Type B pancreatic cell (in vitro differentiated cells): ENCODE results near the gene RAB27B. TPM values are rescaled to one million over a fixed set of nuclear protein-coding genes. Genes with fewer than 3 reads are reported as not detected.

Experiments
- DNase-seq: peaks from one replicate; pipeline ENCODE4 v3.0.0; 2021; ENCODE audit warnings: mixed read lengths; ENCODE audit not compliant: unreplicated experiment; ENCODE audit errors: extremely low spot score
- H3K27ac Mint-ChIP-seq: 2 replicates; pipeline ENCODE4 v1.8.0; 2021; ENCODE audit warnings: mild to moderate bottlenecking, mixed read lengths
- H3K27me3 Mint-ChIP-seq: 2 replicates; pipeline ENCODE4 v1.8.0; 2021; ENCODE audit warnings: mixed read lengths
- H3K36me3 Mint-ChIP-seq: 2 replicates; pipeline ENCODE4 v1.8.0; 2021; ENCODE audit warnings: mixed read lengths
- H3K4me1 Mint-ChIP-seq: one replicate; pipeline ENCODE4 v1.8.0; 2021; ENCODE audit warnings: mixed read lengths; ENCODE audit not compliant: unreplicated experiment
- H3K4me3 Mint-ChIP-seq: 2 replicates; pipeline ENCODE4 v1.8.0; 2021; ENCODE audit warnings: mild to moderate bottlenecking, mixed read lengths
- H3K9me3 Mint-ChIP-seq: 2 replicates; pipeline ENCODE4 v1.8.0; 2021; ENCODE audit warnings: mixed read lengths
- CTCF ChIP-seq: fragments of 200-600 bp; sonication (generic); conservative IDR thresholded peaks from 2 replicates; pipeline ENCODE4 v1.5.0; 2021; ENCODE audit warnings: antibody characterized with exemption, mild to moderate bottlenecking
- total RNA-seq: library from RNA; stranded (reverse); gene quantifications from 2 replicates; pipeline ENCODE4 v1.2.1, GENCODE V29; 2021; ENCODE audit warnings: low replicate concordance

The RAB27B gene
- total RNA-seq, 1 donor from 2014 or later, result 9.4 TPM

GRCh38 chr18:54857499-54857898 lies 29.2 kb downstream of the RAB27B start:
- H3K36me3 Mint-ChIP-seq, result no peaks in the 10 kb centered on the region
- H3K4me1 Mint-ChIP-seq, result peaks cover 7% of the 10 kb centered on the region
- no peaks in the 10 kb centered on the region for H3K9me3 Mint-ChIP-seq
- peaks cover 2% of the 10 kb centered on the region for H3K27me3 Mint-ChIP-seq
- no peak overlapping the region for H3K4me3 Mint-ChIP-seq
- no peak overlapping the region for H3K27ac Mint-ChIP-seq
- DNase-seq, result no peak
- TF ChIP-seq CTCF, result no peak

- Mint-ChIP-seq H3K36me3 (no peaks in the 10 kb centered on the region), H3K27ac (no peak overlapping the region), H3K27me3 (peaks cover 2% of the 10 kb centered on the region), H3K4me1 (no peaks in the 10 kb centered on the region), H3K9me3 (no peaks in the 10 kb centered on the region), H3K4me3 (no peak overlapping the region)
- no peak for TF ChIP-seq CTCF
- no peak for DNase-seq
Measured at GRCh38 chr18:54859667-54860421, 31.6 kb downstream of the RAB27B start.

GRCh38 chr18:54860941-54861340 lies 32.7 kb downstream of the RAB27B start:
- Mint-ChIP-seq H3K9me3 (no peaks in the 10 kb centered on the region), H3K27me3 (peaks cover 2% of the 10 kb centered on the region), H3K27ac (no peak overlapping the region), H3K36me3 (no peaks in the 10 kb centered on the region), H3K4me3 (no peak overlapping the region), H3K4me1 (no peaks in the 10 kb centered on the region)
- DNase-seq, result no peak
- TF ChIP-seq CTCF, result no peak

- TF ChIP-seq CTCF, result no peak
- Mint-ChIP-seq H3K9me3 (no peaks in the 10 kb centered on the region), H3K4me3 (no peak overlapping the region), H3K27ac (no peak overlapping the region), H3K4me1 (no peaks in the 10 kb centered on the region), H3K36me3 (no peaks in the 10 kb centered on the region), H3K27me3 (peaks cover 9% of the 10 kb centered on the region)
- no peak for DNase-seq
Measured at GRCh38 chr18:54867131-54867530, 38.9 kb downstream of the RAB27B start.

GRCh38 chr18:54871231-54871630 lies 43.0 kb downstream of the RAB27B start:
- TF ChIP-seq CTCF, result no peak
- no peaks in the 10 kb centered on the region for H3K36me3 Mint-ChIP-seq
- H3K27me3 Mint-ChIP-seq, result peaks cover 17% of the 10 kb centered on the region
- H3K4me3 Mint-ChIP-seq, result no peak overlapping the region
- no peaks in the 10 kb centered on the region for H3K4me1 Mint-ChIP-seq
- no peaks in the 10 kb centered on the region for H3K9me3 Mint-ChIP-seq
- DNase-seq, result no peak
- H3K27ac Mint-ChIP-seq, result no peak overlapping the region

- Mint-ChIP-seq H3K9me3 (no peaks in the 10 kb centered on the region), H3K4me1 (no peaks in the 10 kb centered on the region), H3K36me3 (no peaks in the 10 kb centered on the region), H3K27ac (no peak overlapping the region), H3K27me3 (peaks cover 17% of the 10 kb centered on the region), H3K4me3 (no peak overlapping the region)
- DNase-seq, result no peak
- no peak for TF ChIP-seq CTCF
Measured at GRCh38 chr18:54872681-54873080, 44.4 kb downstream of the RAB27B start.
